Measurements from ENCODE around the gene PLSCR3. TPM values are rescaled to one million over a fixed set of nuclear protein-coding genes. Genes with fewer than 3 reads are reported as not detected.

Gene PLSCR3
- total and polyA plus RNA-seq, 2 experiments from 2014 or later = 30.0 to 34.3 TPM

GRCh38 chr17:7347630-7348477 lies 46.5 kb downstream of the PLSCR3 start:
- no peak overlapping the region for H3K4me3 Mint-ChIP-seq
- H3K9me3 Mint-ChIP-seq = no peaks in the 10 kb centered on the region
- no peak for ATAC-seq
- Histone ChIP-seq H3K27me3 (ENCODE audit: insufficient read depth) (no peaks in the 10 kb centered on the region), H4K20me1 (replicated peaks; ENCODE audit: insufficient read depth) (0 out of 2 replicates have a peak, but pooled peaks cover 3% of the 10 kb centered on the region), H3K9me2 (ENCODE audit: insufficient read depth) (no peaks in the 10 kb centered on the region), H3F3A (replicated peaks; ENCODE audit: low read depth) (peaks cover 22% of the 10 kb centered on the region; the same call in 1 of the 2 replicates), H3K4me2 (no peak overlapping the region), H3K79me2 (replicated peaks; ENCODE audit: insufficient read depth) (no peaks in the 10 kb centered on the region), H2AFZ (no peak overlapping the region), H3K27ac (ENCODE audit: low read depth) (no peak overlapping the region), H3K4me1 (ENCODE audit: insufficient read depth) (peaks cover 11% of the 10 kb centered on the region), H3K4me3 (no peak overlapping the region), H3K36me3 (ENCODE audit: insufficient read depth) (no peaks in the 10 kb centered on the region)
- DNase-seq (ENCODE audit: low spot score) = no peak
- H3K27ac Mint-ChIP-seq = peak overlapping the region; percentile 33; the same call in 1 of the 2 replicates
- peaks cover 35% of the 10 kb centered on the region for H3K27me3 Mint-ChIP-seq (ENCODE audit: insufficient read depth, low read depth, poor library complexity)
- TF ChIP-seq POLR2AphosphoS5 (IDR thresholded peaks at IDR 0.05; ENCODE audit: low read depth) (no peak), ZNF462 (CRISPR knock-in tag; IDR thresholded peaks at IDR 0.05) (no peak), ETS1 (IDR thresholded peaks at IDR 0.05) (no peak), ZNF331 (CRISPR knock-in tag; IDR thresholded peaks at IDR 0.05; ENCODE audit: low read depth) (no peak), NANOG (IDR thresholded peaks at IDR 0.05; ENCODE audit: borderline replicate concordance) (no peak), EZH2 (IDR thresholded peaks at IDR 0.05; ENCODE audit: low read depth, unreplicated experiment) (no peak), STAT1 (IDR thresholded peaks at IDR 0.05; ENCODE audit: unreplicated experiment) (no peak), CTCF (conservative IDR thresholded peaks at IDR 0.05; ENCODE audit: low read depth in 2 of 2) (no peak), CREB1 (CRISPR knock-in tag; IDR thresholded peaks at IDR 0.05; ENCODE audit: low read depth) (no peak), EZH2phosphoT487 (IDR thresholded peaks at IDR 0.05; ENCODE audit: unreplicated experiment) (no peak), JUNB (IDR thresholded peaks at IDR 0.05; ENCODE audit: unreplicated experiment) (no peak), REST (IDR thresholded peaks at IDR 0.05; ENCODE audit: unreplicated experiment) (no peak), ZNF114 (CRISPR knock-in tag; IDR thresholded peaks at IDR 0.05) (no peak)
- peaks cover 7% of the 10 kb centered on the region; the same call in 2 of the 3 replicates for H3K36me3 Mint-ChIP-seq (ENCODE audit: low read depth)
- peaks cover 22% of the 10 kb centered on the region for H3K4me1 Mint-ChIP-seq

Measured in GM23338 (cell line).